ENCODE results near the gene P2RX3. TPM values are rescaled to one million over a fixed set of nuclear protein-coding genes. Genes with fewer than 3 reads are reported as not detected.
A peak's percentile ranks its signal among the peaks of the same experiment; 100 is the strongest.
"Not testable (repeated sequence)": the region's sequence is repeated elsewhere in the genome, so short reads cannot be mapped to it uniquely, and the experiment has no call there.

Gene P2RX3
- polyA plus RNA-seq, 3 donors = 0.76 to 1.4 (median 0.83) TPM

GRCh38 chr11:57324154-57324885, 13.8 kb upstream of the P2RX3 start:
- DNase-seq = peak; percentile 60

DNA sequence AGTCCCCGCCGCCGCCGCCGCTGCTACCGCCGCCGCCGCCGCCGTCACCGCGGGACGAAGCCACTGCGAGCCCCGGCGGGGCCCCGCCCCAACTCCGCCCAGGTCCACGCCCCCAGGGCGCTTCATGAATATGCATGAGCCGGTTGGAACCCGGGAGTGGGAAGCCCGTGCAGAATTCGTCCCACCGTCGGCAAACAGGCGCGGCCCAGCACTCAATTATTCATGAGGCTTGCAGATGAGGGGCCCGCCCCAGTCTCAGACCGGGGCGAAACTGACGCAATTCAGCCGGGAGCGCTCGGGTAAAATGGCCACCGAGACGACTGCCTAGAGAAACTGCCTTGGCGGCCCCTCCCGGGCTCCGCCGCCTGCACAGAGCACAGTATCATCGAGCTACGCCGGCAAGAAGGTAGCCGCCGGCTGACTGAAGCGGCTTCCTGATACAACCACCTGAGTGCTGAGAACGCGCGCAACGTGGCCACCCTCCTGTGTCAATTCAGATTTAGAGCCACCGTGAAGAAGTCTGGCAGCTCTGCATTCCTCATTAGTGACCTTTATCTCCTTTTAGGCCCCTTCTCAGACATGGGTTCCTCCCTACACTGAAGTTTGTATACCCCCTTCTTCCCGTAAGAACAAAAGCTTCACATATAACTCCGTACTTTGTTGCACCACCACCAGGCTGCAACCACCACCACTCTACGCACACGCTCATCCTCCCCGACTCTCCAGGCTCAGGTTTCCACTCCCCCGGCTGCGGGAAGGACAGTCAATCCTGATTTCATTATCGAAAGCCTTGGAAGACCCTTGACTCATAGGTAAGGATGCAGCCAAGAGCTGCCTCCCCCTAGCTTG, 13.0 kb upstream of the P2RX3 start, which contains the start of gene TNKS1BP1:
Gene TNKS1BP1, minus strand, starts transcription at position 67 of the 849 bp plus-strand sequence. CDS start 3,067 bp downstream, outside the sequence.
- peak; percentile 96 for DNase-seq

- DNase-seq = no peak
Measured at GRCh38 chr11:57325735-57326048, 12.5 kb upstream of the P2RX3 start.

- no peak for DNase-seq
Measured at GRCh38 chr11:57327721-57328120, 10.4 kb upstream of the P2RX3 start.

DNA sequence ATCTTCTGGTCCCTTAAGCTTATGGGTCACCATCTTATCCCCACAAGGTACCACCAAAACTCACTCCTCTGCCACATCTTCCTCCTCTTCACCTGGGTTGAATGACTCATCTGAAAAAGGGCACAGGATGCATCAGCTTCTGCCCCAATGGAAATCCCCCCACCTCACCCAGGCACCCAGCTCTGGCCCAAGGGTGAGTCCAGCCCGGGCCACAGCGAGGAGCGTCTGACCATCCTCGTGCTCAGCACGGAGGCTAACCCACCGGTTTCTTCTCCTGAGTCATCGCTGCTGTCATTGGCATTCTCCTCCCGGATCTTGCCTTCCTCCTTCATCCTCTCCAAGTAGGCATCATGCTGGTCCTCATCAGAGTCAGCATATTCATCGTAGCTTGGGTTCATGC, 8.1 kb upstream of the P2RX3 start:
- no peak for DNase-seq

- no peak for DNase-seq
Measured at GRCh38 chr11:57331720-57332119, 6.4 kb upstream of the P2RX3 start.

DNA sequence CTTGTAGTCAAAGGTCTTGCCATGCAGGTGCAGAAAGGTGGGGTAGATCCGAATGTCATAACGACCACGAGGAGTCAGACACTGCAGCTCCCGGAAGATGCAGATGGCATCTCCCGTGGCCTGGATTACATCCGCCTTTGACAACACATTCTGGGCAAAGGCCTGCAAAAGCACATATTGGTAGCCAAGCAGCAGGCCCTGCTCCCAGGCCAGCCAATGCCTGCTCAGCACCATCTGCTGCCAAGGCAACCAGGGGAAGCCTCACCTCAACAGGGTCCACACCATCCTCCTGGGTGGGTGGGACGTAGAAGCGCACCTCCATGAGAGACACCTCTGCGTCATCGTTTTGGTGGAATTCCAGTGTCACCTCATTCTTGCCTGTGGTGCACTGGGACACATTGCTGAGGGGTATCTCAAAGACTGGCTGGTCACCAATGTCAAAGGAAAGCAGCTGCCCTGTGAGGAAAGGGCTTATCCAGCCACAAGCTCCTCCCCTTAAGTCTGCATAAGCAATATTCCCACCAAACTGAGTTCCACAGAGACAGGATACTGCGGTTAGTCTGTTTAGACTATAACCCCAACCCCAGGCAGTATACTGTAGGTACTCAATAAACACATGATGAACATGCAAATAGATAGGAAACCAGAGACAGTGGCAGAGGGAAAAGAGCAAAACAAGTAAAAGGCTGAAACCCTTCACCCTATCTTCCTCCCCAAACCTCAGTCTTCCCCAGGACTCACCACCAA, 5.3 kb upstream of the P2RX3 start:
- no peak for DNase-seq

GRCh38 chr11:57335023-57335342, 3.2 kb upstream of the P2RX3 start:
- no peak for DNase-seq

- DNase-seq = peak; percentile 86
Measured at GRCh38 chr11:57335343-57336110, 2.6 kb upstream of the P2RX3 start, which contains the start of gene SSRP1. SSRP1 (minus strand) TSS chr11:57335892; CDS start chr11:57335121, 771 bp downstream.

GRCh38 chr11:57336111-57336666, 2.0 kb upstream of the P2RX3 start:
- DNase-seq = no peak

GRCh38 chr11:57336856-57337255, 1.3 kb upstream of the P2RX3 start:
- not testable (repeated sequence) for DNase-seq

- DNase-seq = no peak
Measured at GRCh38 chr11:57339328-57339727, 1.2 kb downstream of the P2RX3 start.

DNA sequence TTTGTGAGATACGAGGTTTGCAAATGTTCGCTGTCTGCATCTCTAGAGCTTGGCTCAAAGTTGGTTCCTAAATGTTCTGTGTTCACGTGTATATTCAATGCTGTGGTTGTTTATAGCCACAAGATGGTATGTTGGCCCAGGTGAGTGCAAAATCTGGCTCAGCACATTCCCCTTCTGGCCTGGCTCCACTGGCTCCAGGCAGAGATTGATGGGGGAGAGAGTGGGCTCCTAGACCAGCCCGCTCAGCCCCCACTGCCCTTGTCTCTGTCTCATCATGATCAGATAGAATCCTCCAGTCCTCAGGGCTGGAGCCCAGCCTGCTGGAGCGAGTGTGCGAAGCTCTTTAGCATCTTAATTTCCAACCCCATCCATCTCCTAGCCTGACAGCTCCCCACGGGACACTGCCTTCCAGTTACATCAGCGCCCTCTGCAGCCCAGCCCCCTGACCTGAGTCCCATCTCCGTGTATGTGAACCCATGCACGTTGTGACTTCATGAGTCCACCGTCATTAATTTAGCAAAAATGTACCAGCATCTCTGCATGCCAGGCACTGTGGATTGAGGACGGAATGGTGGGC, 2.0 kb downstream of the P2RX3 start:
- peak; percentile 83 for DNase-seq

DNA sequence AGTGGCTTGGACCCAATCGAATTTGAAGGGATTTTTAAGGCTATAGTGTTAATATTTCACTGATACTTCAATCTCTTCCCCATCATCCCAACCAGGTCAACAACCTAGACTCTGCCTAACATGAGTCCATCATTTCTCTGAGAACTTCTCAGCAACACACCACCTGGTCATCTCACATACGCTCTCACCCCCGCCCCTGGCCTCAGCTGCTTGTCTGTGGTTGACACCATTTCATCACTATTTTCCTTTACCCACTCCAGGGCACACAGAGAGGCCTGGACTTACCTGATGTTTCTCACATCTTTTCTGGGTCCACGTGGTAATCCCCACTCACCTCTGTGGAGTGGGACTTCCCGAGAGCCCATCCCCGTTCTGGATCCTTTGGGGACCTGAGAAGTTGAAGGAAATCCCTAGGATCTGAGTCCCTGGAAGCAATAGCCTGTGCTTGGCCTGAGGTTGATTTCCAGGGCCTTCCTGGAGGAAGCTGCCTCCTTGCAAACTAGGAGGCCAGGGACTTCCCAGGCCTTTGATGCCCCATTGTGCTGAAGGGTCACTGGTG, 3.2 kb downstream of the P2RX3 start:
- no peak for DNase-seq

GRCh38 chr11:57342702-57343101, 4.5 kb downstream of the P2RX3 start:
- DNase-seq = no peak

DNA sequence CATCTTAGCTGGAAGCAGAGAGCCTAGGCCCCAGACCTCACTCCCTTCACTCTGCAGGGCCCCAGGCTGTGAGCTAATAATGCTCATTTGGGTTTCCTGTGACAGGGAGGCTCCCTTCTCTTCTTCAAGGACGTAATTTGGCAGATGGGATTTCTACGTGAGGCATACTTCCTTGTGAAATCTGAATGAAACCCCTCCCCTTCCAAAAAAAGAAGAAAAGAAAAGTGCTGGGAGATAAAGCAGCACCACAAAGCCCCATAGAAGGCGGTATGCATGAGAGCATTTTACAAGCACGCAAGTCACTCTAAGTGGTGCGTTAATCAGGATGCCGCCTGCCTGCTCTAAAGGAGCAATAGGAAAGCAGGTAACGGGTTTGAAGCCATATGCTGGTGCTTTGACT, 5.7 kb downstream of the P2RX3 start:
- no peak for DNase-seq

DNA sequence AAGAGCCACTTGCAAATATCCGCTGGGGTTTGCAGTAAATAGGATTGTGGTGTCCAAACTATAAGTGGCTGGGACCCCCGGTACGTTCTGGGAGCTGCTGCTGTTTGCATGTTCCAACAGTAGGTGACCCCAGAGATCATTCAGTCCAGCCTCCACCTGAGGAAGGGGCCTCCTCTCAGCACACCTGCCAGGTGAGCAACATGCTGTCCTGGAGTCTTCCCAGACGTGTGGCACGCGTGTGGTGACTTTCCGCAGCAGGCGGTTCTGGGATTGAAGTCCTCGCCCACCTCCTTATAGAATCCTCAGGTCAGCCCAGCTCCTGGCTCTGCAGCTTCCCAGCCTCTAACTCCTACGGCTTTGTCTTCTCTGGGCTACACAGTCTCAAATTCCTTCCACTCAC, 6.7 kb downstream of the P2RX3 start:
- DNase-seq = no peak

DNA sequence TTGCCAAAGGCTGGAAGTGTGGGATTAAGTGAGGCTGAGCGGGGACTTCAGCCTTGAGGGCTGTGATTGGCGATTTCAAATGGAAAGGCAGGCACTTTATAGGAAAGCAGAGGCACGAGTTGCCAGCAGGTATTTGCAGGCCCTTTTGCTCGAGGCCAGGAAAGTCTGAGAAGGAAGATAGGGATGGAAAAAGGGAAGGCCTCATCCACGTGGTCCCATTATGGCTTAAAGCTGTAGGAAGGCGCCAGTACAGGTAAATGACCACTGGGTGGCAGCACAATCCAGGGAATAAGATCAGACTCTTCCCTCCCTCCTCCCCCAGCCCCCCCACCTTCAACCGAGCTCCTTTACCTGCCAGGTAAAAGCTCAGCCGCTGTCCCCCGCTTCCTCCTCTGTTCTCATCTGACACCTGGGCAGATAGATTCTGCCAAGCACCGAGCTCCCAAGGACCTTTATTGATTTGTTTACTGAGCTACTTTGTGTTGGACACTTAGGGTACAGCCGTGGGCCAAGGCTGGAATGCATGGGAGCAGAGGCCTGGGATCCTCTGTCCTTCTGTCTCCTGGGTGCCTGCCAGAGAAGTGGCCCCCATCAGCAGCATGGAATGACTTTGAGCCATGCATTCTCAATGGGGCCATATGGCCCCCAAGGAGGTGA, 7.5 kb downstream of the P2RX3 start:
- DNase-seq = peak; percentile 58

GRCh38 chr11:57347336-57347735, 9.2 kb downstream of the P2RX3 start:
- no peak for DNase-seq

DNA sequence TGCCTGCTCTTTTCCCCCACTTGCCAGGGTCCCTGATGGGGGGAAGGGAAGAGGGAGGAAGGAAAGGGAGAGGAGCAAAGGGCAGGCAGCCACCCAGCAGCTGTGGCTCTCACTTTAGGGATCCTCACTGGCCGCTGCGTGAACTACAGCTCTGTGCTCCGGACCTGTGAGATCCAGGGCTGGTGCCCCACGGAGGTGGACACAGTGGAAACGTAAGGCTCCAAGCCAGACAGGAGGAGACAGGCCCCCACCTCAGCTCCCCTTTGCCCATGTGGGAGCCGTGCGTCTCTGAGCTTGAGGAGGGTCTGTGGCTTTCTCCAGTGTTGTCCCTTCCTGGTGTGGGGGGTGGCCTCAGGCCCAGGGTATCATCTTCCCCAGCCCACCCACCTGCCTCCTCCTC, 9.9 kb downstream of the P2RX3 start:
- no peak for DNase-seq
